ENCODE data around the gene LARP4B. TPM values are rescaled to one million over a fixed set of nuclear protein-coding genes. Genes with fewer than 3 reads are reported as not detected.

The LARP4B gene
- total and polyA plus RNA-seq, 2 of the 13 experiments (the other 11 are each of a cell fraction or from before 2014, with no cell fraction given), result 19.5 to 30.2 TPM

DNA sequence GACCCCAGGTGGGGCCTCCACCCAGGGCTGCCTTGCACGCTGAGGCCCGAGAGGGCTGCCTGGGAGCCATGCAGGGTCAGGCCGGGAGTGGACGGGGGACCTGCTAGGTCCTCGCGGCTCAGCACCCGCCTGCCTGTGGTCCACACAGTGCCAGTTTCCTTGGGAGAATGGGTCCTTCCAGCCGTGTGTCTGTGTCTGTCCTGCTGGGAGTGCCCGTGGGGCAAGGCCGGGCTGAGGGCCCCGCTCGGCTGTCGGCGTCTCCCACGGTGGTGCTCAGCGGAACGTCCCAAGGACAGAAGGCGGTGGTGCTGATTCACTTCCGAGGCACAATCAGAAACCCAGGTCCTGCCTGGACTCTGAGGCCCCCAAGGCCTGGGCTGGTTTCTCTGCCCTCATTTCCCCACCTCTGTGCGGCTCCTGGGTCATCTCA lies 33.5 kb upstream of the LARP4B start (continued):
- TF ChIP-seq ZNF615 (CRISPR knock-in tag; IDR thresholded peaks at IDR 0.05; ENCODE audit: borderline replicate concordance) (no peak), ZIK1 (CRISPR knock-in tag; IDR thresholded peaks at IDR 0.05; ENCODE audit: borderline replicate concordance, low read depth) (no peak), HNRNPLL (IDR thresholded peaks at IDR 0.05; ENCODE audit: low read depth, low read length, poor library complexity, severe bottlenecking) (no peak), MAF1 (CRISPR knock-in tag; IDR thresholded peaks at IDR 0.05; ENCODE audit: borderline replicate concordance) (no peak), ZNF790 (CRISPR knock-in tag; IDR thresholded peaks at IDR 0.05; ENCODE audit: borderline replicate concordance) (no peak), IKZF4 (CRISPR knock-in tag; IDR thresholded peaks at IDR 0.05; ENCODE audit: borderline replicate concordance, low read depth, not compliant biosample characterization) (no peak), PRDM4 (CRISPR knock-in tag; IDR thresholded peaks at IDR 0.05; ENCODE audit: borderline replicate concordance) (no peak), ZNF343 (CRISPR knock-in tag; IDR thresholded peaks at IDR 0.05) (no peak), ZFP82 (CRISPR knock-in tag; IDR thresholded peaks at IDR 0.05; ENCODE audit: borderline replicate concordance) (no peak), NR0B2 (CRISPR knock-in tag; IDR thresholded peaks at IDR 0.05) (no peak), ZSCAN29 (CRISPR knock-in tag; conservative IDR thresholded peaks at IDR 0.05) (no peak), ZNF253 (CRISPR knock-in tag; IDR thresholded peaks at IDR 0.05; ENCODE audit: borderline replicate concordance) (no peak), ZNF788 (CRISPR knock-in tag; IDR thresholded peaks at IDR 0.05; ENCODE audit: borderline replicate concordance) (no peak), EZH2 (conservative IDR thresholded peaks at IDR 0.05; ENCODE audit: low read depth, low read length) (no peak), MZF1 (CRISPR knock-in tag; IDR thresholded peaks at IDR 0.05; ENCODE audit: borderline replicate concordance) (no peak), NBN (conservative IDR thresholded peaks at IDR 0.05) (no peak)
- TF ChIP-seq, protein P1, sequence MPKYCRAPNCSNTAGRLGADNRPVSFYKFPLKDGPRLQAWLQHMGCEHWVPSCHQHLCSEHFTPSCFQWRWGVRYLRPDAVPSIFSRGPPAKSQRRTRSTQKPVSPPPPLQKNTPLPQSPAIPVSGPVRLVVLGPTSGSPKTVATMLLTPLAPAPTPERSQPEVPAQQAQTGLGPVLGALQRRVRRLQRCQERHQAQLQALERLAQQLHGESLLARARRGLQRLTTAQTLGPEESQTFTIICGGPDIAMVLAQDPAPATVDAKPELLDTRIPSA (CRISPR knock-in tag; IDR thresholded peaks at IDR 0.05; ENCODE audit: borderline replicate concordance), result no peak
- TF ChIP-seq, protein P2, sequence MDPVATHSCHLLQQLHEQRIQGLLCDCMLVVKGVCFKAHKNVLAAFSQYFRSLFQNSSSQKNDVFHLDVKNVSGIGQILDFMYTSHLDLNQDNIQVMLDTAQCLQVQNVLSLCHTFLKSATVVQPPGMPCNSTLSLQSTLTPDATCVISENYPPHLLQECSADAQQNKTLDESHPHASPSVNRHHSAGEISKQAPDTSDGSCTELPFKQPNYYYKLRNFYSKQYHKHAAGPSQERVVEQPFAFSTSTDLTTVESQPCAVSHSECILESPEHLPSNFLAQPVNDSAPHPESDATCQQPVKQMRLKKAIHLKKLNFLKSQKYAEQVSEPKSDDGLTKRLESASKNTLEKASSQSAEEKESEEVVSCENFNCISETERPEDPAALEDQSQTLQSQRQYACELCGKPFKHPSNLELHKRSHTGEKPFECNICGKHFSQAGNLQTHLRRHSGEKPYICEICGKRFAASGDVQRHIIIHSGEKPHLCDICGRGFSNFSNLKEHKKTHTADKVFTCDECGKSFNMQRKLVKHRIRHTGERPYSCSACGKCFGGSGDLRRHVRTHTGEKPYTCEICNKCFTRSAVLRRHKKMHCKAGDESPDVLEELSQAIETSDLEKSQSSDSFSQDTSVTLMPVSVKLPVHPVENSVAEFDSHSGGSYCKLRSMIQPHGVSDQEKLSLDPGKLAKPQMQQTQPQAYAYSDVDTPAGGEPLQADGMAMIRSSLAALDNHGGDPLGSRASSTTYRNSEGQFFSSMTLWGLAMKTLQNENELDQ (CRISPR knock-in tag; IDR thresholded peaks at IDR 0.05; ENCODE audit: borderline replicate concordance), result no peak
- TF ChIP-seq, protein P3, sequence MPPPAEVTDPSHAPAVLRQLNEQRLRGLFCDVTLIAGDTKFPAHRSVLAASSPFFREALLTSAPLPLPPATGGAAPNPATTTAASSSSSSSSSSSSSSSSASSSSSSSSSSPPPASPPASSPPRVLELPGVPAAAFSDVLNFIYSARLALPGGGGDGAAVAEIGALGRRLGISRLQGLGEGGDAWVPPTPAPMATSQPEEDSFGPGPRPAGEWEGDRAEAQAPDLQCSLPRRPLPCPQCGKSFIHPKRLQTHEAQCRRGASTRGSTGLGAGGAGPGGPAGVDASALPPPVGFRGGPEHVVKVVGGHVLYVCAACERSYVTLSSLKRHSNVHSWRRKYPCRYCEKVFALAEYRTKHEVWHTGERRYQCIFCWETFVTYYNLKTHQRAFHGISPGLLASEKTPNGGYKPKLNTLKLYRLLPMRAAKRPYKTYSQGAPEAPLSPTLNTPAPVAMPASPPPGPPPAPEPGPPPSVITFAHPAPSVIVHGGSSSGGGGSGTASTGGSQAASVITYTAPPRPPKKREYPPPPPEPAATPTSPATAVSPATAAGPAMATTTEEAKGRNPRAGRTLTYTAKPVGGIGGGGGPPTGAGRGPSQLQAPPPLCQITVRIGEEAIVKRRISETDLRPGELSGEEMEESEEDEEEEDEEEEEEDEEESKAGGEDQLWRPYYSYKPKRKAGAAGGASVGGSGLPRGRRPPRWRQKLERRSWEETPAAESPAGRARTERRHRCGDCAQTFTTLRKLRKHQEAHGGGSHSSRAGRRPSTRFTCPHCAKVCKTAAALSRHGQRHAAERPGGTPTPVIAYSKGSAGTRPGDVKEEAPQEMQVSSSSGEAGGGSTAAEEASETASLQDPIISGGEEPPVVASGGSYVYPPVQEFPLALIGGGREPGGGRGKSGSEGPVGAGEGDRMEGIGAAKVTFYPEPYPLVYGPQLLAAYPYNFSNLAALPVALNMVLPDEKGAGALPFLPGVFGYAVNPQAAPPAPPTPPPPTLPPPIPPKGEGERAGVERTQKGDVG (CRISPR knock-in tag; IDR thresholded peaks at IDR 0.05; ENCODE audit: borderline replicate concordance), result no peak
